ENCODE data around the gene RAP2A. TPM values are rescaled to one million over a fixed set of nuclear protein-coding genes. Genes with fewer than 3 reads are reported as not detected.

Gene RAP2A
- total RNA-seq, 2 experiments from 2014 or later = 9.2 to 15.4 TPM

GRCh38 chr13:97385146-97385545, 48.8 kb upstream of the RAP2A start:
- Histone ChIP-seq H3K4me2 (ENCODE audit: low read length) (no peak overlapping the region), H3K36me3 (ENCODE audit: insufficient read depth, low read length) (no peaks in the 10 kb centered on the region), H3K9me3 (ENCODE audit: low read length) (no peaks in the 10 kb centered on the region), H3K4me1 (ENCODE audit: insufficient read depth, low read length, poor library complexity, severe bottlenecking) (no peaks in the 10 kb centered on the region), H3K27ac (ENCODE audit: low read depth, low read length, poor library complexity, severe bottlenecking) (no peak overlapping the region), H3K4me3 (ENCODE audit: low read depth, low read length, poor library complexity, severe bottlenecking) (no peak overlapping the region), H3K79me2 (ENCODE audit: insufficient read depth, low read depth, low read length) (no peaks in the 10 kb centered on the region), H4K20me1 (ENCODE audit: insufficient read depth, low read length) (no peaks in the 10 kb centered on the region), H3K9me2 (ENCODE audit: insufficient read depth, low read length) (no peaks in the 10 kb centered on the region), H2AFZ (ENCODE audit: low read length) (no peak overlapping the region)
- ChIA-PET CTCF (ENCODE audit: unreplicated experiment) (no interaction called here), POLR2A (interaction anchor here (0.6 kb wide), 1 partner anchor 1324 kb away, joined by 7 read pairs; no protein-coding TSS in a partner anchor)
- intact Hi-C loops (cut with micrococcal nuclease; ENCODE audit: unreplicated experiment) = no loop called here
- no TSS peak for BruUV-seq (replicated peaks)
- DNase-seq (ENCODE audit: low spot score) = no peak
- TF ChIP-seq CTCF (conservative IDR thresholded peaks at IDR 0.05; ENCODE audit: low read length) = no peak
- TF ChIP-seq EZH2phosphoT487 (IDR thresholded peaks at IDR 0.05; ENCODE audit: borderline replicate concordance, low read depth, low read length) = no peak

GRCh38 chr13:97385854-97386253, 48.1 kb upstream of the RAP2A start:
- intact Hi-C loops (cut with micrococcal nuclease; ENCODE audit: unreplicated experiment) = no loop called here

More at GRCh38 chr13:97385854-97386253, 48.1 kb upstream of the RAP2A start:
- Histone ChIP-seq H3K9me3 (ENCODE audit: low read length) (no peaks in the 10 kb centered on the region), H4K20me1 (ENCODE audit: insufficient read depth, low read length) (no peaks in the 10 kb centered on the region), H3K9me2 (ENCODE audit: insufficient read depth, low read length) (no peaks in the 10 kb centered on the region), H3K4me1 (ENCODE audit: insufficient read depth, low read length, poor library complexity, severe bottlenecking) (no peaks in the 10 kb centered on the region), H3K36me3 (ENCODE audit: insufficient read depth, low read length) (no peaks in the 10 kb centered on the region), H3K4me3 (ENCODE audit: low read depth, low read length, poor library complexity, severe bottlenecking) (no peak overlapping the region), H3K27ac (ENCODE audit: low read depth, low read length, poor library complexity, severe bottlenecking) (no peak overlapping the region), H3K79me2 (ENCODE audit: insufficient read depth, low read depth, low read length) (no peaks in the 10 kb centered on the region), H3K4me2 (ENCODE audit: low read length) (no peak overlapping the region), H2AFZ (ENCODE audit: low read length) (no peak overlapping the region)
- ChIA-PET CTCF (ENCODE audit: unreplicated experiment) (no interaction called here), POLR2A (interaction anchor here (0.6 to 0.7 kb wide), 2 partner anchors 8 to 1323 kb away, joined by 3 to 7 read pairs; no protein-coding TSS in a partner anchor)
- TF ChIP-seq EZH2phosphoT487 (IDR thresholded peaks at IDR 0.05; ENCODE audit: borderline replicate concordance, low read depth, low read length) = no peak
- no peak for TF ChIP-seq CTCF (conservative IDR thresholded peaks at IDR 0.05; ENCODE audit: low read length)
- no peak for DNase-seq (ENCODE audit: low spot score)
- no TSS peak for BruUV-seq (replicated peaks)

Measured in OCI-LY7 (cell line).